Measurements from ENCODE around the gene TAS2R7. TPM values are rescaled to one million over a fixed set of nuclear protein-coding genes. Genes with fewer than 3 reads are reported as not detected.

The TAS2R7 gene
- total RNA-seq, 1 experiment from 2014 or later: not detected

DNA sequence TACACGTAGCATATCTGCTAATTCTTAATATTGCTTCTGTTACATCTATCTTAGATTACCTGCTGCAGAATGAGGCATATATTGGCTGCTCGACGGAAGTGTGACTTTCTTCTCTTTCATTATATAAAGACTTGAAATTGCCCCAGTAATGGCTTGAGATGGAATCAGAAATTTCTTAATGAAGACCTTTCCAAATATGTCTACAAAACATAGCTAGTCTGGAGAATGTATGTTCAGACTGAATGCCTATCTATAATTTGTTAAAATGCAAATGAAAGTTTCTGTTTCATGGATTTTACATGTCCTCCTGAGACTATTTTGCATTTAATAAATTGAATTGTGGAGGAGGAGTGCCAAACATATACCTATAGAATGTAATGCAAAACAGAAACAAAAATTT is 23.8 kb upstream of the TAS2R7 start, which contains the start of gene TAS2R10:
Gene TAS2R10, minus strand, starts transcription at position 101 of the 400 bp plus-strand sequence. Its CDS starts 89 bp downstream, at position 12.
- Histone ChIP-seq H3T11ph (ENCODE audit: low read length) (no peak within 1 kb of the TSS), H3K14ac (ENCODE audit: insufficient read depth, low read length) (no peak within 1 kb of the TSS), H2BK5ac (ENCODE audit: insufficient read length, low read length) (no peak within 1 kb of the TSS), H4K8ac (replicated peaks; ENCODE audit: insufficient read length, low read depth, low read length) (no peak within 1 kb of the TSS), H3K56ac (ENCODE audit: insufficient read length, low read depth, low read length) (no peak within 1 kb of the TSS), H3K79me2 (ENCODE audit: insufficient read depth, low read length) (no peaks in the 10 kb centered on the region), H3K9ac (ENCODE audit: extremely low read depth, insufficient read length, low read length) (no peak within 1 kb of the TSS), H3K9me3 (ENCODE audit: control insufficient read depth, low read depth, low read length) (no peaks in the 10 kb centered on the region), H3K27me3 (ENCODE audit: insufficient read depth, low read length) (no peaks in the 10 kb centered on the region), H2BK12ac (ENCODE audit: insufficient read length, low read depth, low read length) (no peak within 1 kb of the TSS), H3K27ac (ENCODE audit: insufficient read length, low read depth, low read length) (no peak within 1 kb of the TSS), H2BK20ac (ENCODE audit: low read depth, low read length, poor library complexity, severe bottlenecking) (no peak within 1 kb of the TSS), H3K23ac (ENCODE audit: insufficient read length, low read depth, low read length) (no peak within 1 kb of the TSS), H2AK5ac (ENCODE audit: insufficient read length, low read length) (no peak within 1 kb of the TSS), H4K91ac (ENCODE audit: insufficient read length, low read depth, low read length) (no peak within 1 kb of the TSS), H3K4me2 (ENCODE audit: insufficient read depth, insufficient read length, low read length) (no peak within 1 kb of the TSS), H2AFZ (ENCODE audit: low read length) (no peak within 1 kb of the TSS), H3K79me1 (ENCODE audit: insufficient read depth, low read depth, low read length, poor library complexity, severe bottlenecking) (no peaks in the 10 kb centered on the region), H3K4ac (ENCODE audit: low read depth, low read length) (no peak within 1 kb of the TSS), H4K5ac (ENCODE audit: insufficient read length, low read depth, low read length) (no peak within 1 kb of the TSS), H3K23me2 (ENCODE audit: insufficient read length, low read depth, low read length, poor library complexity, severe bottlenecking) (no peaks in the 10 kb centered on the region), H3K4me1 (ENCODE audit: insufficient read depth, low read length) (no peaks in the 10 kb centered on the region), H2BK15ac (ENCODE audit: low read depth, low read length) (no peak within 1 kb of the TSS), H4K20me1 (ENCODE audit: control insufficient read depth, insufficient read depth, insufficient read length) (no peaks in the 10 kb centered on the region), H2BK120ac (ENCODE audit: low read depth, low read length, poor library complexity, severe bottlenecking) (no peak within 1 kb of the TSS), H3K18ac (ENCODE audit: insufficient read length, low read depth, low read length) (no peak within 1 kb of the TSS)
- no peak within 1 kb of the TSS for H3K4me3 Mint-ChIP-seq
- DNase-seq: no peak
- H3K27me3 Mint-ChIP-seq (ENCODE audit: low read depth): no peaks in the 10 kb centered on the region
- TF ChIP-seq, protein P1, sequence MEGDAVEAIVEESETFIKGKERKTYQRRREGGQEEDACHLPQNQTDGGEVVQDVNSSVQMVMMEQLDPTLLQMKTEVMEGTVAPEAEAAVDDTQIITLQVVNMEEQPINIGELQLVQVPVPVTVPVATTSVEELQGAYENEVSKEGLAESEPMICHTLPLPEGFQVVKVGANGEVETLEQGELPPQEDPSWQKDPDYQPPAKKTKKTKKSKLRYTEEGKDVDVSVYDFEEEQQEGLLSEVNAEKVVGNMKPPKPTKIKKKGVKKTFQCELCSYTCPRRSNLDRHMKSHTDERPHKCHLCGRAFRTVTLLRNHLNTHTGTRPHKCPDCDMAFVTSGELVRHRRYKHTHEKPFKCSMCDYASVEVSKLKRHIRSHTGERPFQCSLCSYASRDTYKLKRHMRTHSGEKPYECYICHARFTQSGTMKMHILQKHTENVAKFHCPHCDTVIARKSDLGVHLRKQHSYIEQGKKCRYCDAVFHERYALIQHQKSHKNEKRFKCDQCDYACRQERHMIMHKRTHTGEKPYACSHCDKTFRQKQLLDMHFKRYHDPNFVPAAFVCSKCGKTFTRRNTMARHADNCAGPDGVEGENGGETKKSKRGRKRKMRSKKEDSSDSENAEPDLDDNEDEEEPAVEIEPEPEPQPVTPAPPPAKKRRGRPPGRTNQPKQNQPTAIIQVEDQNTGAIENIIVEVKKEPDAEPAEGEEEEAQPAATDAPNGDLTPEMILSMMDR (conservative IDR thresholded peaks at IDR 0.05): no peak
- no peaks in the 10 kb centered on the region for H3K9me3 Mint-ChIP-seq
- no peaks in the 10 kb centered on the region for H3K4me1 Mint-ChIP-seq
- no CpG with 5 or more reads among the region's 3 CpGs for WGBS (ENCODE audit: extremely low coverage, insufficient read length, low lambda C conversion rate)
- no peak within 1 kb of the TSS for H3K27ac Mint-ChIP-seq
- H3K36me3 Mint-ChIP-seq (ENCODE audit: insufficient read depth in 1 of 3, low read depth in 3 of 3): no peaks in the 10 kb centered on the region

Measured in H9 (cell line).